Fibroblast of skin of abdomen (primary cell): Measurements from ENCODE around the gene DPYSL4.
"Not testable (repeated sequence)": the region's sequence is repeated elsewhere in the genome, so short reads cannot be mapped to it uniquely, and the experiment has no call there.

Experiments used
- DNase-seq: peaks from one replicate; pipeline ENCODE4 v3.0.0-alpha.2; 2013

Gene DPYSL4

GRCh38 chr10:132207536-132208461 lies 21.1 kb downstream of the DPYSL4 start:
- no peak for DNase-seq

GRCh38 chr10:132208462-132209050 lies 21.8 kb downstream of the DPYSL4 start:
- DNase-seq, result no peak

GRCh38 chr10:132209130-132209529 lies 22.4 kb downstream of the DPYSL4 start:
- no peak for DNase-seq

GRCh38 chr10:132209978-132210530 lies 23.3 kb downstream of the DPYSL4 start:
- DNase-seq, result no peak

- no peak for DNase-seq
Observed at GRCh38 chr10:132210766-132211165, 24.0 kb downstream of the DPYSL4 start.

- DNase-seq, result no peak
Observed at GRCh38 chr10:132211246-132211645, 24.5 kb downstream of the DPYSL4 start.

- no peak for DNase-seq
Observed at GRCh38 chr10:132212816-132213215, 26.1 kb downstream of the DPYSL4 start.

GRCh38 chr10:132213917-132214316 lies 27.2 kb downstream of the DPYSL4 start:
- DNase-seq, result no peak

GRCh38 chr10:132216441-132216840 lies 29.7 kb downstream of the DPYSL4 start:
- DNase-seq, result not testable (repeated sequence)

GRCh38 chr10:132219486-132219885 lies 32.7 kb downstream of the DPYSL4 start:
- DNase-seq, result no peak

GRCh38 chr10:132220061-132220460 lies 33.3 kb downstream of the DPYSL4 start:
- no peak for DNase-seq

- not testable (repeated sequence) for DNase-seq
Observed at GRCh38 chr10:132220996-132221395, 34.2 kb downstream of the DPYSL4 start.

GRCh38 chr10:132222726-132223125 lies 36.0 kb downstream of the DPYSL4 start:
- no peak for DNase-seq

GRCh38 chr10:132223156-132223590 lies 36.4 kb downstream of the DPYSL4 start:
- DNase-seq, result peak; percentile 69

- no peak for DNase-seq
Observed at GRCh38 chr10:132223611-132224342, 37.0 kb downstream of the DPYSL4 start.

- DNase-seq, result no peak
Observed at GRCh38 chr10:132224343-132225072, 37.8 kb downstream of the DPYSL4 start.

- no peak for DNase-seq
Observed at GRCh38 chr10:132225073-132225848, 38.5 kb downstream of the DPYSL4 start.

GRCh38 chr10:132225849-132226205 lies 39.1 kb downstream of the DPYSL4 start:
- DNase-seq, result no peak

GRCh38 chr10:132226586-132227405 lies 40.0 kb downstream of the DPYSL4 start:
- no peak for DNase-seq

GRCh38 chr10:132227851-132228390 lies 41.2 kb downstream of the DPYSL4 start:
- no peak for DNase-seq
